GM21825 (cell line): ENCODE measurements around the gene CXCL12.

Experiments used
- ATAC-seq: cut with Tn5 transposase; IDR thresholded peaks from one replicate; pipeline ENCODE4 v1.9.1; 2021; ENCODE audit warnings: mild to moderate bottlenecking, moderate library complexity; ENCODE audit not compliant: unreplicated experiment

CXCL12 gene

GRCh38 chr10:44366941-44367630, 17.8 kb downstream of the CXCL12 start:
- no peak for ATAC-seq

- ATAC-seq = no peak
Observed at GRCh38 chr10:44364566-44364965, 20.3 kb downstream of the CXCL12 start.

GRCh38 chr10:44363716-44364115, 21.2 kb downstream of the CXCL12 start:
- no peak for ATAC-seq

- ATAC-seq = no peak
Observed at GRCh38 chr10:44362866-44363711, 21.8 kb downstream of the CXCL12 start.

GRCh38 chr10:44361109-44361508, 23.8 kb downstream of the CXCL12 start:
- ATAC-seq = no peak

- ATAC-seq = no peak
Observed at GRCh38 chr10:44358080-44358771, 26.7 kb downstream of the CXCL12 start.

- no peak for ATAC-seq
Observed at GRCh38 chr10:44357023-44357540, 27.8 kb downstream of the CXCL12 start.

GRCh38 chr10:44356139-44357022, 28.5 kb downstream of the CXCL12 start:
- ATAC-seq = no peak

- ATAC-seq = no peak
Observed at GRCh38 chr10:44355630-44356029, 29.3 kb downstream of the CXCL12 start.

GRCh38 chr10:44354771-44355170, 30.1 kb downstream of the CXCL12 start:
- ATAC-seq = no peak

GRCh38 chr10:44353721-44354120, 31.2 kb downstream of the CXCL12 start:
- ATAC-seq = no peak

- ATAC-seq = no peak
Observed at GRCh38 chr10:44353128-44353390, 31.8 kb downstream of the CXCL12 start.

GRCh38 chr10:44352316-44353127, 32.4 kb downstream of the CXCL12 start:
- no peak for ATAC-seq

- no peak for ATAC-seq
Observed at GRCh38 chr10:44348496-44348895, 36.4 kb downstream of the CXCL12 start.

GRCh38 chr10:44347609-44348400, 37.1 kb downstream of the CXCL12 start:
- ATAC-seq = no peak

GRCh38 chr10:44344727-44345126, 40.2 kb downstream of the CXCL12 start:
- no peak for ATAC-seq

- no peak for ATAC-seq
Observed at GRCh38 chr10:44343843-44344242, 41.1 kb downstream of the CXCL12 start.

- ATAC-seq = no peak
Observed at GRCh38 chr10:44341886-44342285, 43.0 kb downstream of the CXCL12 start.

GRCh38 chr10:44340557-44340956, 44.3 kb downstream of the CXCL12 start:
- ATAC-seq = no peak
